Measurements from ENCODE around the gene C1QBP.

DNA sequence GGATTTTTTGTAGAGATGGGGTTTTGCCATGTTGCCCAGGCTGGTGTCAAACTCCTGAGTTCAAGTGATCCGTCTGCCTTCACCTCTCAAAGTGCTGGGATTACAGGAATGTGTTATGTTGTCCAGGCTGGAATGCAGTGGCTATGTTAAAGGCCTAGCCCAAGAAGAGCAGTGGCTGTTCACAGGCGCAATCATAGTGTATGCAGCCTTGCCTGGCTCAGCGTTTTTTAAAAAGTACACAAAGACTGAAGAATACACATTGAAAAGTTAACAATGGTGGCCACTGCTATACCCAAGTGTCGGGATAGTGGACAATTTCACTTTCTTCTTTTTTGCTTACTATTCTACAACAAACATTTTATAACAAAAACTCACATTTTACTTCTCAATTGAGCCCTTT, 40.0 kb upstream of the C1QBP start:
- TF ChIP-seq, protein P1, sequence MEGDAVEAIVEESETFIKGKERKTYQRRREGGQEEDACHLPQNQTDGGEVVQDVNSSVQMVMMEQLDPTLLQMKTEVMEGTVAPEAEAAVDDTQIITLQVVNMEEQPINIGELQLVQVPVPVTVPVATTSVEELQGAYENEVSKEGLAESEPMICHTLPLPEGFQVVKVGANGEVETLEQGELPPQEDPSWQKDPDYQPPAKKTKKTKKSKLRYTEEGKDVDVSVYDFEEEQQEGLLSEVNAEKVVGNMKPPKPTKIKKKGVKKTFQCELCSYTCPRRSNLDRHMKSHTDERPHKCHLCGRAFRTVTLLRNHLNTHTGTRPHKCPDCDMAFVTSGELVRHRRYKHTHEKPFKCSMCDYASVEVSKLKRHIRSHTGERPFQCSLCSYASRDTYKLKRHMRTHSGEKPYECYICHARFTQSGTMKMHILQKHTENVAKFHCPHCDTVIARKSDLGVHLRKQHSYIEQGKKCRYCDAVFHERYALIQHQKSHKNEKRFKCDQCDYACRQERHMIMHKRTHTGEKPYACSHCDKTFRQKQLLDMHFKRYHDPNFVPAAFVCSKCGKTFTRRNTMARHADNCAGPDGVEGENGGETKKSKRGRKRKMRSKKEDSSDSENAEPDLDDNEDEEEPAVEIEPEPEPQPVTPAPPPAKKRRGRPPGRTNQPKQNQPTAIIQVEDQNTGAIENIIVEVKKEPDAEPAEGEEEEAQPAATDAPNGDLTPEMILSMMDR (IDR thresholded peaks at IDR 0.05; ENCODE audit: insufficient read depth, low read length, poor library complexity, severe bottlenecking), result no peak
- no peak for TF ChIP-seq EZH2phosphoT487 (conservative IDR thresholded peaks at IDR 0.05; ENCODE audit: low read length)
